Progenitor cell of endocrine pancreas (in vitro differentiated cells): Measurements from ENCODE around the gene NFYC. TPM values are rescaled to one million over a fixed set of nuclear protein-coding genes. Genes with fewer than 3 reads are reported as not detected.

Experiments
- DNase-seq: peaks from one replicate; pipeline ENCODE4 v3.0.0; 2021; ENCODE audit warnings: low spot score; ENCODE audit not compliant: unreplicated experiment
- H3K27ac Mint-ChIP-seq: 2 replicates; pipeline ENCODE4 v1.8.0; 2021; ENCODE audit warnings: mild to moderate bottlenecking, moderate library complexity, mixed read lengths
- H3K27me3 Mint-ChIP-seq: 2 replicates; pipeline ENCODE4 v1.8.0; 2021; ENCODE audit warnings: mixed read lengths
- H3K36me3 Mint-ChIP-seq: 2 replicates; pipeline ENCODE4 v1.8.0; 2022; ENCODE audit warnings: mixed read lengths; ENCODE audit not compliant: insufficient read depth
- H3K4me1 Mint-ChIP-seq: 2 replicates; pipeline ENCODE4 v1.8.0; 2021; ENCODE audit warnings: low read depth, mixed read lengths
- H3K4me3 Mint-ChIP-seq: 2 replicates; pipeline ENCODE4 v1.8.0; 2021; ENCODE audit warnings: low read depth, mild to moderate bottlenecking, moderate library complexity, mixed read lengths
- H3K9me3 Mint-ChIP-seq: 2 replicates; pipeline ENCODE4 v1.8.0; 2021; ENCODE audit warnings: low read depth, mixed read lengths
- microRNA-seq: library from miRNA; unstranded; fragments of <30 nt; microRNA quantifications from one replicate; pipeline ENCODE4 v1.1.0, GENCODE V29; 2020; ENCODE audit warnings: borderline number of aligned reads; ENCODE audit not compliant: unreplicated experiment
- total RNA-seq: library from RNA; stranded (reverse); gene quantifications from 2 replicates; pipeline ENCODE4 v1.2.1, GENCODE V29; 2021
- TF ChIP-seq, protein P1 (sequence below): fragments of 200-600 bp; sonication (generic); IDR thresholded peaks from one replicate; pipeline ENCODE4 v1.5.0; 2021; ENCODE audit warnings: antibody characterized with exemption, mild to moderate bottlenecking; ENCODE audit not compliant: unreplicated experiment

NFYC gene
- total RNA-seq, 1 donor from 2014 or later: 73.4 TPM

DNA sequence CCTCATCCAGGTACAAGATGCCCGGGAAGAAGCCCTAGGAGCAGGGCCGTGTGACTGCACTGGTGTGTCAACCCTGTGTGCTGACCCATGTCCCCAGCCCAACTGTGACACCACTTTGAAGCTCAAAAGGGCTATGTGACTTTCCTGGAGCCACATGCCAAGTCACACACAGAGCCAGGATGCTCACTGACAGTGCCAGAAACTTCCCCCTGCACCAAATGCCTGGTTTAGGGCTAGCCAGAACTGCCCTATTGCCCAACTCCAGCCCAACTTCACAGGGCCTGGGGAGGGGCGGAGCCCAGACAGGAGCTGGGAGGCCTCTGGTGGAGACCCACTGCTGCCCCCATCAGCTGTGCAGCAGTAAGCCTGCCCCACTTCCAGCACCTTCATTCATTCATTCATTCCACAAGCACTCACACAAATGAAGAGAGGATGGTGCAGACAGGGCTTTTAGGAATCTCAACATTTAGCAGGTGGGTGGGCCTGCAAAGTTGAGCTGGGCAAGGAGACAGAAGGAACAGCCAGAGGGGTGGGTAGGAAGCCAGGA lies 128.8 kb downstream of the NFYC start:
- no peak for DNase-seq
- Mint-ChIP-seq H3K4me3 (no peak overlapping the region), H3K4me1 (peaks cover 29% of the 10 kb centered on the region), H3K27me3 (peaks cover 32% of the 10 kb centered on the region), H3K36me3 (no peaks in the 10 kb centered on the region), H3K9me3 (no peaks in the 10 kb centered on the region), H3K27ac (no peak overlapping the region)
- TF ChIP-seq, protein P1, sequence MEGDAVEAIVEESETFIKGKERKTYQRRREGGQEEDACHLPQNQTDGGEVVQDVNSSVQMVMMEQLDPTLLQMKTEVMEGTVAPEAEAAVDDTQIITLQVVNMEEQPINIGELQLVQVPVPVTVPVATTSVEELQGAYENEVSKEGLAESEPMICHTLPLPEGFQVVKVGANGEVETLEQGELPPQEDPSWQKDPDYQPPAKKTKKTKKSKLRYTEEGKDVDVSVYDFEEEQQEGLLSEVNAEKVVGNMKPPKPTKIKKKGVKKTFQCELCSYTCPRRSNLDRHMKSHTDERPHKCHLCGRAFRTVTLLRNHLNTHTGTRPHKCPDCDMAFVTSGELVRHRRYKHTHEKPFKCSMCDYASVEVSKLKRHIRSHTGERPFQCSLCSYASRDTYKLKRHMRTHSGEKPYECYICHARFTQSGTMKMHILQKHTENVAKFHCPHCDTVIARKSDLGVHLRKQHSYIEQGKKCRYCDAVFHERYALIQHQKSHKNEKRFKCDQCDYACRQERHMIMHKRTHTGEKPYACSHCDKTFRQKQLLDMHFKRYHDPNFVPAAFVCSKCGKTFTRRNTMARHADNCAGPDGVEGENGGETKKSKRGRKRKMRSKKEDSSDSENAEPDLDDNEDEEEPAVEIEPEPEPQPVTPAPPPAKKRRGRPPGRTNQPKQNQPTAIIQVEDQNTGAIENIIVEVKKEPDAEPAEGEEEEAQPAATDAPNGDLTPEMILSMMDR: no peak

Small RNA genes within 50 kb of the gene (microRNA-seq; reads per million reads assigned to microRNA genes)
- gene MIR30C1 (88.3 reads per million, percentile 53 among the genes with 10 or more reads in this experiment), gene MIR30E (9,505 reads per million, percentile 93 among the genes with 10 or more reads in this experiment)

Other genes with a start within 250 kb of the NFYC start
- gene ZFP69B, start 241.2 kb upstream of the NFYC start, total RNA-seq: 10.5 and 11.1 TPM in 2 replicates
- gene ZFP69, start 214.4 kb upstream of the NFYC start, total RNA-seq: 4.6 and 5.2 TPM in 2 replicates
- gene EXO5, start 182.9 kb upstream of the NFYC start, total RNA-seq: 14.8 and 16.4 TPM in 2 replicates
- gene ZNF684, start 160.1 kb upstream of the NFYC start, total RNA-seq: 5.0 and 5.2 TPM in 2 replicates
- 7.0 and 7.2 TPM in 2 replicates for gene RIMS3, start 26.0 kb upstream of the NFYC start, total RNA-seq
- 0.67 and 0.73 TPM in 2 replicates for gene KCNQ4, start 92.1 kb downstream of the NFYC start, total RNA-seq
- gene CITED4, start 170.7 kb downstream of the NFYC start, total RNA-seq: 27.8 and 30.8 TPM in 2 replicates